Measurements from ENCODE around the gene FERMT2.

- no peak for TF ChIP-seq CTCF (IDR thresholded peaks at IDR 0.05)
- no peak for TF ChIP-seq TCF7L2 (IDR thresholded peaks at IDR 0.05; ENCODE audit: low read depth, low read length)
- TF ChIP-seq SIN3A (IDR thresholded peaks at IDR 0.05; ENCODE audit: borderline replicate concordance, insufficient read depth, low read depth, low read length): no peak
- no peak for TF ChIP-seq POLR2AphosphoS5 (IDR thresholded peaks at IDR 0.05; ENCODE audit: low read depth, low read length)
Measured at GRCh38 chr14:52901357-52901980, 49.4 kb downstream of the FERMT2 start.
